ENCODE measurements around the gene DLG2. TPM values are rescaled to one million over a fixed set of nuclear protein-coding genes. Genes with fewer than 3 reads are reported as not detected.

DLG2 gene
- total and polyA plus RNA-seq, 4 donors = 0.30 to 5.5 (median 0.68) TPM

GRCh38 chr11:83751041-83751440 lies 1876.1 kb downstream of the DLG2 start:
- no peak overlapping the region for H3K4me3 ChIP-seq (ENCODE audit: low read depth in 1 of 3, low read length in 3 of 3)
- H3K27me3 ChIP-seq (ENCODE audit: control insufficient read depth in 4 of 4, insufficient read depth in 4 of 4, low read length in 3 of 4) = no peaks in the 10 kb centered on the region
- no peak overlapping the region for H3K9ac ChIP-seq (ENCODE audit: low read depth in 1 of 2, low read length in 2 of 2)
- H3K9me3 ChIP-seq (ENCODE audit: control insufficient read depth in 4 of 4, low read length in 3 of 4) = no peaks in the 10 kb centered on the region
- H3K36me3 ChIP-seq (ENCODE audit: control insufficient read depth in 4 of 4, insufficient read depth in 3 of 4, low read depth in 1 of 4, low read length in 3 of 4) = no peaks in the 10 kb centered on the region
- no peak for DNase-seq (ENCODE audit: low spot score)
- no peaks in the 10 kb centered on the region for H3K4me1 ChIP-seq (ENCODE audit: control insufficient read depth in 4 of 4, insufficient read depth in 4 of 4, low read length in 3 of 4)
- H3K27ac ChIP-seq (ENCODE audit: low read depth in 1 of 2, low read length in 2 of 2) = no peak overlapping the region
- TF ChIP-seq FOXA1 (IDR thresholded peaks at IDR 0.05) (no peak), EGR1 (IDR thresholded peaks at IDR 0.05; ENCODE audit: low read depth in 2 of 2) (no peak), ATF3 (IDR thresholded peaks at IDR 0.05) (no peak), JUND (IDR thresholded peaks at IDR 0.05) (no peak), SP1 (IDR thresholded peaks at IDR 0.05) (no peak), FOXA2 (IDR thresholded peaks at IDR 0.05) (no peak)
- 74% methylated on average over 1 of the region's 1 CpG for WGBS

- H3K4me1 ChIP-seq (ENCODE audit: control insufficient read depth in 4 of 4, insufficient read depth in 4 of 4, low read length in 3 of 4) = no peaks in the 10 kb centered on the region
- DNase-seq (ENCODE audit: low spot score) = no peak
- no peak overlapping the region for H3K9ac ChIP-seq (ENCODE audit: low read depth in 1 of 2, low read length in 2 of 2)
- TF ChIP-seq MAX (IDR thresholded peaks at IDR 0.05) (no peak), ZBTB33 (IDR thresholded peaks at IDR 0.05) (no peak), YY1 (IDR thresholded peaks at IDR 0.05) (no peak), FOXA2 (IDR thresholded peaks at IDR 0.05) (no peak), FOXA1 (IDR thresholded peaks at IDR 0.05) (no peak), GABPA (IDR thresholded peaks at IDR 0.05 in 1 of 2, conservative IDR thresholded peaks at IDR 0.05 in 1 of 2) (no peak), HNF4A (conservative IDR thresholded peaks at IDR 0.05) (no peak), HNF4G (IDR thresholded peaks at IDR 0.05) (no peak), CTCF (IDR thresholded peaks at IDR 0.05; ENCODE audit: low read depth, low read length, missing input control) (no peak)
- H3K36me3 ChIP-seq (ENCODE audit: control insufficient read depth in 4 of 4, insufficient read depth in 3 of 4, low read depth in 1 of 4, low read length in 3 of 4) = peaks cover 0 to 3% (median 0%) of the 10 kb centered on the region in 4 donors
- H3K4me3 ChIP-seq (ENCODE audit: low read depth in 1 of 3, low read length in 3 of 3) = no peak overlapping the region
- H3K9me3 ChIP-seq (ENCODE audit: control insufficient read depth in 4 of 4, low read length in 3 of 4) = peaks cover 0 to 3% (median 2%) of the 10 kb centered on the region in 4 donors
- H3K27ac ChIP-seq (ENCODE audit: low read depth in 1 of 2, low read length in 2 of 2) = no peak overlapping the region
- WGBS = 95% methylated on average over 4 of the region's 4 CpGs
- no peaks in the 10 kb centered on the region for H3K27me3 ChIP-seq (ENCODE audit: control insufficient read depth in 4 of 4, insufficient read depth in 4 of 4, low read length in 3 of 4)
Observed at GRCh38 chr11:83746921-83747585, 1880.1 kb downstream of the DLG2 start.

- Histone ChIP-seq H3K36me3 (ENCODE audit: control insufficient read depth in 4 of 4, insufficient read depth in 3 of 4, low read depth in 1 of 4, low read length in 3 of 4) (peaks cover 0 to 4% (median 0%) of the 10 kb centered on the region in 4 donors), H3K4me1 (ENCODE audit: control insufficient read depth in 4 of 4, insufficient read depth in 4 of 4, low read length in 3 of 4) (no peaks in the 10 kb centered on the region), H3K27ac (ENCODE audit: low read depth in 1 of 2, low read length in 2 of 2) (no peak overlapping the region), H3K4me3 (ENCODE audit: low read depth in 1 of 3, low read length in 3 of 3) (no peak overlapping the region), H3K9me3 (ENCODE audit: control insufficient read depth in 4 of 4, low read length in 3 of 4) (peaks cover 0 to 3% (median 2%) of the 10 kb centered on the region in 4 donors), H3K27me3 (ENCODE audit: control insufficient read depth in 4 of 4, insufficient read depth in 4 of 4, low read length in 3 of 4) (no peaks in the 10 kb centered on the region), H3K9ac (ENCODE audit: low read depth in 1 of 2, low read length in 2 of 2) (no peak overlapping the region)
- 92% methylated on average over 6 of the region's 6 CpGs for WGBS
- no peak for DNase-seq (ENCODE audit: low spot score)
- TF ChIP-seq FOXA2 (IDR thresholded peaks at IDR 0.05) = no peak
- no peak for TF ChIP-seq NR2F2 (IDR thresholded peaks at IDR 0.05)
- no peak for TF ChIP-seq CTCF (IDR thresholded peaks at IDR 0.05; ENCODE audit: low read depth, low read length, missing input control)
- TF ChIP-seq FOXA1 (IDR thresholded peaks at IDR 0.05) = no peak
- no peak for TF ChIP-seq YY1 (IDR thresholded peaks at IDR 0.05)
- TF ChIP-seq JUND (IDR thresholded peaks at IDR 0.05) = no peak
- TF ChIP-seq SP1 (IDR thresholded peaks at IDR 0.05) = no peak
- no peak for TF ChIP-seq RXRA (IDR thresholded peaks at IDR 0.05)
- no peak for TF ChIP-seq REST (IDR thresholded peaks at IDR 0.05)
Observed at GRCh38 chr11:83744620-83745192, 1882.4 kb downstream of the DLG2 start.
